NCI-H146 treated with DMSO at 0.1 percent for 48 hours (cell line): ENCODE results near the gene NBEA.
"Not testable (repeated sequence)": the region's sequence is repeated elsewhere in the genome, so short reads cannot be mapped to it uniquely, and the experiment has no call there.

ENCODE experiments used
- DNase-seq: peaks from one replicate; lab custom pipeline; 2025; ENCODE audit not compliant: unreplicated experiment; lab: John Stamatoyannopoulos, UW

The NBEA gene, protein sequence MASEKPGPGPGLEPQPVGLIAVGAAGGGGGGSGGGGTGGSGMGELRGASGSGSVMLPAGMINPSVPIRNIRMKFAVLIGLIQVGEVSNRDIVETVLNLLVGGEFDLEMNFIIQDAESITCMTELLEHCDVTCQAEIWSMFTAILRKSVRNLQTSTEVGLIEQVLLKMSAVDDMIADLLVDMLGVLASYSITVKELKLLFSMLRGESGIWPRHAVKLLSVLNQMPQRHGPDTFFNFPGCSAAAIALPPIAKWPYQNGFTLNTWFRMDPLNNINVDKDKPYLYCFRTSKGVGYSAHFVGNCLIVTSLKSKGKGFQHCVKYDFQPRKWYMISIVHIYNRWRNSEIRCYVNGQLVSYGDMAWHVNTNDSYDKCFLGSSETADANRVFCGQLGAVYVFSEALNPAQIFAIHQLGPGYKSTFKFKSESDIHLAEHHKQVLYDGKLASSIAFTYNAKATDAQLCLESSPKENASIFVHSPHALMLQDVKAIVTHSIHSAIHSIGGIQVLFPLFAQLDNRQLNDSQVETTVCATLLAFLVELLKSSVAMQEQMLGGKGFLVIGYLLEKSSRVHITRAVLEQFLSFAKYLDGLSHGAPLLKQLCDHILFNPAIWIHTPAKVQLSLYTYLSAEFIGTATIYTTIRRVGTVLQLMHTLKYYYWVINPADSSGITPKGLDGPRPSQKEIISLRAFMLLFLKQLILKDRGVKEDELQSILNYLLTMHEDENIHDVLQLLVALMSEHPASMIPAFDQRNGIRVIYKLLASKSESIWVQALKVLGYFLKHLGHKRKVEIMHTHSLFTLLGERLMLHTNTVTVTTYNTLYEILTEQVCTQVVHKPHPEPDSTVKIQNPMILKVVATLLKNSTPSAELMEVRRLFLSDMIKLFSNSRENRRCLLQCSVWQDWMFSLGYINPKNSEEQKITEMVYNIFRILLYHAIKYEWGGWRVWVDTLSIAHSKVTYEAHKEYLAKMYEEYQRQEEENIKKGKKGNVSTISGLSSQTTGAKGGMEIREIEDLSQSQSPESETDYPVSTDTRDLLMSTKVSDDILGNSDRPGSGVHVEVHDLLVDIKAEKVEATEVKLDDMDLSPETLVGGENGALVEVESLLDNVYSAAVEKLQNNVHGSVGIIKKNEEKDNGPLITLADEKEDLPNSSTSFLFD (N-terminal part only)

DNA sequence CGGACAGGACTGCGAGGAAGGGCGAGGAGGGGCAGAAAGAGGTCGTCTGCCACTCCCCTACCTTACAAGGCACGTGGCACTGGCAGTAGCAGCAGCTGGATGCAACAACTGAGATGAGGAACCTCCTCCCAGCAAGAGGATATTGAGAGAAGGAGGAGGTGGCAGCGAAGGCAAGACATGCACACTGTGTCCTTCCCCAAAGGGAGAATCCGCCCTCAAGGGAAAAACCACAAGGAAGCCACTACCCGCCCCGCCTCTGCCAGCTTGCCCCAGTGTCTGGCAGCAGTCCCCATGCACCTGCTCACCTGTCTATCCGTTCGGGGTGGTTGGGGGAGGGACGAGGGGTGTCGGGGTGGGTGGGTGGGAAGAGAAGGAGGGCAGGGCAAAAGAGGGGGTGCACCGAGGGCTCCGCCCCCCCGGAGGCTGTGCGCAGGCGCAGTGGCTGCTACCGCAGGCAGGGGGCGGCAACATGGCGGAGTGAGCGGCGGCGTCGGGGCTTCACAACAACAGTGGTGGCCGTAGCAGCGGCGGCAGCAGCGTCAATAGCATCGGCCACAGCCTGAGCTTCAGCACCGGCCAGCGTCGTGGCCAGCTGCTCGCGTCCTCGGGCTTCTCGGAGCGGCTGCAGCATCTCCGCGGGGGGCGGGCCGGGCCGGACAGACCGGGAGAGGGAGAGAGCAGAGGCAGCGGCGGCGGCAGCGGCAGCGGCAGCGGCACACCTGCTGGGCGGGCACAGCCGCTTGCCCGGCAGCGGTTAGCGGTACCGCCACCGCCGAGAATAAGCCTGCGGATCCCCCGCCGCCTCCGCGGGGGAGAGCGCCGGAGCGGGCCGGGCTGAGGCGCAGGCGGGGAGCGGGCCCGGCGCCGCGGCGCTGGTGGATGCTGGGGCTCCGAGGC, at the start of gene NBEA:
Gene NBEA, plus strand, starts transcription at position 436 of the 897 bp plus-strand sequence. CDS start 551 bp downstream, outside the sequence.
- DNase-seq = peak; percentile 93

DNA sequence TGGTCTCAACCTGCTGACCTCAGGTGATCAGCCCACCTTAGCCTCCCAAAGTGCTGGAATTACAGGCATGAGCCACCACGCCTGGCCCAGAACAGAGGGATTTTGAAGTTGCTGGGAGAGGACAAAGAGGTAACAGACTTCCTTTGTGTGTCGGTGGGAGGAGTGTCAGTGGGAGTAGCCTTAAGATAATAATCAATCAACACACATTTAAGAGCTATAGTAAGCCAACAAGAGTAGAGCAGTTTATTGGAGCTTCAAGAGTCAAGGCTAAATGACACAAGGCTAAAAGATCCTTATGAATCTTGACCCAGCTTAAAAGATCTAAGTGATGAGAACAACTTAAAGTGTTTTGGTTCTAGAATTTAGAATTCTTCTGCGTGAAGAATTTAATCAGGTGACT, 47.3 kb upstream of the NBEA start:
- DNase-seq = no peak

DNA sequence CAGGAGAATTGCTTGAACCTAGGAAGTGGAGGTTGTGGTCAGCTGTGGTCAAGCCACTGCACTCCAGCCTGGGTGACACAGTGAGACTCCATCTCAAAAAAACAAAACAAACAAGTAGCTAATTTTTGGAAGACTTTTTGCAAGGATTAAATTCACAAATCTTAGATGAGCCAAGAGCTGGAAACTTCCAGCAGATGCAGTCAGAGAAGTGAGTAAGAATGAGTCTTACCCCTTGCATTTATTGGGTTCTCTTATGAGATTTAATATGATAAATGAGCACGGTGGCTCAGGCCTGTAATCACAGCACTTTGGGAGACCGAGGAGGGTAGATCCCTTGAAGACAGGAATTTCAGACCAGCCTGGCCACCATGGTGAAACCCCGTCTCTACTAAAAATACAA, 44.9 kb upstream of the NBEA start:
- DNase-seq = no peak

DNA sequence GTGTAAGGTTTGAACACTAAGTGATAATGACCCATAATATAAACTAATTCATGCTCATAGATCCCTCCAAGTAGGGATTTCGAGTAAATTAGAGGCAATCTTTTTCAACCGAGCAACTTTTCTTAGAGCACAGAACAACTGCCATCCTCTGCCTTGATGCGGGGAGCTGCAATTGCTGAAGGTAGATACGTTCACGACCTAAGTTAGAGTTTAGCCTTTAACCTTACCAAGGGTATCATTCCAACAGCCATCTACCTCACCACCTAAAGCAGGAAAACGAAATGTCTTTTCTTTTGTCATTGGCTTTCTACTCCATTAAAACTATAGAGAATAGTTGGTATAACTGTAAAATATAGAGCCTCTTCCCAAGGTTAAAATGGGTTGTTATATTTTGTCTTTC, 42.2 kb upstream of the NBEA start:
- no peak for DNase-seq

DNA sequence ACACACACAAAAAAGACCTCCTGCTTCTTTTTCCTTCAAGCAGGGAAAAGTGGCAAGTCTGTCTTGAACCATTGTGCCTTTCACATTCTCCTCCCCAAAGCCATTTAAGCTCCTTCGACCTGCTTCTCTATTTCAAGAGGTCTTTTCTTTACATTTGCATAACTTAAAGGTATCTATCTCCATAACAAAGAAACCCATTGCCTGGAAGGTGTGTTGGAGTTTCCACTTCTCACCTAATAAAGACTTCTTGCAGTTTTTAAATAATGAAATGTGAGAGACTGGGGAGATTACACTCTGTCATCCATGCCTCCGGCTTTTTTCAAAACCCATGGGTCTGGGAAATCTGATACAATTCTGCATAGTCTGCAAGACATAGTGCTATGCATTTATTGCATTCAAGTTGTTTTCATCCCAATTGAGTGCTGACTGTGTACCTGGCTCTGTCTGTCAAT, 41.8 kb upstream of the NBEA start:
- no peak for DNase-seq

DNA sequence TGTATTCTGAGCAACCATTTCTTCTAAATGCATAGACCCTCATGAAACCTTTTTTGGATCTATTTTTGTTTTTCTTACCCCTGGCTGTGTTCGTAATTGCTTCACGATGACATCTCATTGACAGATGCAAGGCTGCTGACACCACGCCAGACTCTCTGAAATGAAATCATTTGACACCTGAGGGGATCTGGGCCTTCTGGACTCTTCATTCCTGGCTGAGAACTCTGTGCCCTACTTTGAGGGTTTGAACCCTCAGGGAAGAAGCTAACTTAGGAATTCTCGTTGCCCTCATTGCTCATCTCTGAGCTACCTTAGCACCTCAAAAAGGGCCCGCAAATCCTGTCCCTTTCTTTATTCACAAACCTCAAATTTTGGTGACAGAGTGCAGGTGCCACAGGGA, 40.5 kb upstream of the NBEA start:
- no peak for DNase-seq

DNA sequence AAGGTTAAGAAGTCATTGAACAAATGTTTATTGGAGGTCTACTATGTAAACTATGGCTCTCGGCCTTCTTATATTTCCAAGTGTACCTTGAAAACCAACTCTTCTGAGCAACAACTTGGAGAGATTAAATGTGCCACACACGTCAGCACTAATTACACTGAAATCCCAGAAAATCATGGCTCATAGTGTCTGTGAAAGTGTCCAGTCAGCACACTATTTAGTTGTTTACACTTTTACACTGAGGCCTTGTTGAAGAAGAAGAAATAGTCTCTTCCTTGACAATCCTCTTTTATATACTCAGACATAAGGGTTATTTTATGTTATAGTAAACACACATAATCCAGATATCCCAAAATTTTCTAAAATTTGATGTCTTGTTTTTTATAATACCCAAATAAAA, 30.9 kb upstream of the NBEA start:
- DNase-seq = no peak

DNA sequence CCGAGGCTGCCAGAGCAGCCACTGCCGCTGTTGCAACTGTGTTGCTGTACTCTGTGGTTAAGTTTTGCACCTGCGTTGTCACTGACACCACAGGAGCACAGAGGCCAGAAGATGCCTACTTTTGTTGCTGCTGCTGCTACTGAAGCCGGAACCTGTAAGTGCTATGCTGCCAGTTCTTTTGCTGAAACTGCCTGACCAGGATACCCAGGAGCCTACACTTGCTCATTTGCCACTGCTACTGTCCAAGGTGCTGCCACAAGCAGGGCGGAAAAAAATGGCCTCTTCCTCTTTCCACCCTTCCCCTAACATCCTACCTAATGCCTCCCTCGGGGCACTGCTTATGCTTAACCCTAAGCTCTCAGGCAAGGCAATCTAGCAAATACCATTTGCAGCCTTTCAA, 29.0 kb upstream of the NBEA start:
- no peak for DNase-seq

DNA sequence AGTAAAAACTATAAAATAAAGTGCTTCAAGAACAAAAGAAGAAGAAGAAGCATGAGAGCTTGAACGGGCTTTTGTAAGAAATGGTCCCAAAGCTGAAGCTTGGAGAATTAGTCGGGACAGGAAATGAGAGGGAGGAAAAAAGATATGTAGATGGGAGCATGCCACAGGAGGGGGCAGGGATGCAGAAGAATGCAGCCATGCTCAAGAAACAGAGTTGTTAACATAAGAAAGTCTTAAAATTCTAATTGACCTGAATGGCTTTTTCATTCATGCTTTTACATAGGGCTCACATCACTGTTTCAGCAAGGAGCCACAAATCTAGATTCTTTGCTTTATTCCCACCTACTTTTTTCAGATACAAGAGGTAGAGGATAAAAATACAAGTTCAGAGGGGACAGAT, 27.7 kb upstream of the NBEA start:
- DNase-seq = no peak

DNA sequence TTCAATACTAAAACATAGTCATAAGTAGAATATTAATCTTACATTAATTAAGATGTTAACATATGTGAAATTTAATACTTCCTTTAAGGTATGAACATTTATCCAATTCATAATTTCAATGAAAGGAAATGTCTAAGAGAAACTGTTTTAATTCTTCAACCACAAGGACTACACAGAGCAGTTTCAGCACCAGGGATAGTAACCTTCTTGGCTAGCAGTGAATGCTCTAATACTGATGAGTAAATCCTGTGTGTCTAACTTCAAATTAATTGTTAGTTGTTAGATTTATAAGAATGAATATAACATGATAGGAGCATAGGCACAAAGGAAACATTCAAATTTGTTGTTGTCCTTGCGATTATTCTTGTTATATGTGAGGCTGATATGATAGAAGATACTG, 15.6 kb upstream of the NBEA start:
- DNase-seq = no peak

DNA sequence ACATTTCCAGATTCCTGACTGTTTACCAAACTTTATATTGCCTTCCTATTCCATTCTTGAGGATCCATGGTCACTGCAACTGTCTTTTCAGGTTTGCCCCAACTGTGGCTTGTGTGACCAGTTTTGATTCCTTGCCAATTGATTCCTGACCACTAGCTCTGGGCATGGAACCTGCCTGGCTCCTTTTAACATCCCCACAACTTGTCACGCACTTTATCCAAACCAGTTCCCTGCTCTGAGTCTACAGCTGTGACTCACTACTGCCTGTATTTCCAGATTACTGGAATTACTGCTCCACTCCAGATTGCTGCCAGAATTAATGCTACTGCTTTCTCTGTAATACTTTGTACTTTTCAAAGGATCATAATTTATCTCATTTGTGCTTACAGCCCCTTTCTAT, 13.4 kb upstream of the NBEA start:
- not testable (repeated sequence) for DNase-seq

DNA sequence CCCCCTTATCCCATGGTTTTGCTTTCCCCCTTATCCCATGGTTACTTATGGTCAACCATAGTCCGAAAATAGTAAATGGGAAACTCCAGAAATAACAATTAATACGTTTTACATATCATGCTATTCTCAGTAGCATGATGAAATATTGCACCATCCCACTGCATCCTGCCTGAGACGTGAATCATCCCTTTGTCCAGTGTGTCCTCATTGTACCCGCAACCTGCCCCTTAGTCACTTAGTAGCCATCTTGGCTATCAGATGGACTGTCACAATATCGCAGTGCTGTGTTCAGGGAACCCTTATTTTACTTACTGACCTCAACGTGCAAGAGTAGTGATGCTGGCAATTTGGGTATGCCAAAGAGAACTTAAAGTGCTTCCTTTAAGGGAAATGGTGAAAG, 10.5 kb upstream of the NBEA start:
- DNase-seq = no peak

DNA sequence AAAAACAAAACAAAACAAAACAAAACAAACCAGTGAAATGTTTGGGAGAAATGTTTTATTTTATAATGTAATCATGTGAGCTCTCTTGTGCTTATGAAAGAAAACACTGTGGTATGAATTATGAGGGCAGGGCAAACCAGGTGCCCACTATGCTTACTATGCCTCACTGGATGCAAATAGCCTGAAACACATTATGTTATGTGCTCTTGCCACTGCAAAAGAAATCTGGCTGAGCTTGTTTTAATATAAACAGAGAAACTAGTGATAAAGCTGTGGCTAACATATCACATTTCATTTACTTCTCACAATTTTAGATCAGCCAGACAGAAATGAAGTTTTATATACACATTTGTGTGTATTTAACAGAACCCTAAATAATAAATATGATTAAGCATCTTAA, 8.7 kb upstream of the NBEA start:
- DNase-seq = no peak

DNA sequence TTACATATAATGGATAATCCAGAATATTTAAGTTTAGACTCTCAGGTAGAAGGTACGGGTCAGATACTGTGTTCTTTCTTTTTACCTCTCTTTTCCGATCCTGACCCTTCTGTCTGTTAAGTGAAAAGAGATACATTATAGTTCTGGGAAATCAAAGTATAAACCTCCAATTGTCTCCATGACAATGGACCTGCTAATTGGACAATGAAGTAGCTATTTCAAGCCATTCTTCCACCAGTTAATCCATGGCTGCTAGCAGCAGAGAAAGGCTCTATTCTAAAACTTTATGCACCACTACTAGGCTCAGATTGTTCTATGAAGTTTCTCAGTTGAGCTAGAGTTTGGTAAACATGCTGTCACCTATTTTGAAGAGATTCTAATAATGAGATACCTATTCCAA, 8.3 kb upstream of the NBEA start:
- DNase-seq = no peak

DNA sequence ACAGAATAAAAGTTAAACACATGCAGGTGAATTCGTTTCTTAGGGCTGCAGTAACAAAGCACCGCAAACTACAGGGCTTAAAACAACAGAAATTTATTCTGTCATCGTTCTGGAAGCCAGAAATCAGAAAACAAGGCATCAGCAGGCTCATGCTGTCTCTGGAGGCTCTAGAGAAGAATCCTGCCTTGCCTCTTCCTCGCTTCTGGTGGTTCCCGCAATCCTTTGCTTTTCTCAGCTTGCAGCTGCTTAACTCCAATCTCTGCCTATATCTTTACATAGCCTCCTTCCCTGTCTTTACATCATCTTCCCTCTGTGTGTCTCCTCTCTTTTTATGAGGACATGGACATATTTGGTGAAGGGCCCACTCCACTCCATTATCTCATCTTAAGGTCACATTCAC, 6.2 kb upstream of the NBEA start:
- DNase-seq = no peak

DNA sequence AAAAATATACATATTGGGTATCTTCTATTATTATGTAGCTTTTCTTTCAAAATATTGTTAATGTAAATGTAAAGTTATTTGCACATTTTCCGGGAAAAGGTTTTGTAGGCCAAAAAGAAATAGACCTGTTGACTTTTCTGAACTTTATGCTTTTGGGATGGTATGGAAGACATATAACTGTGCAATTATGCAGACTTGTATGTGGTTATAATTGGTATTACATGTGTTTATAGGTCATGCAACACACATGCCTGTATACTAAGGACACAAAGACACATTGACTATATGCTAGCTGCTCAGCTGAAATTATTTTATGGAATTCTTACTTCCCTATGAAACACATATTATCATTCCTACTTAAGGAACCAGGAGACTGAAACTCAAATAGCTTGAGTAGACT, 2.3 kb upstream of the NBEA start:
- no peak for DNase-seq

DNA sequence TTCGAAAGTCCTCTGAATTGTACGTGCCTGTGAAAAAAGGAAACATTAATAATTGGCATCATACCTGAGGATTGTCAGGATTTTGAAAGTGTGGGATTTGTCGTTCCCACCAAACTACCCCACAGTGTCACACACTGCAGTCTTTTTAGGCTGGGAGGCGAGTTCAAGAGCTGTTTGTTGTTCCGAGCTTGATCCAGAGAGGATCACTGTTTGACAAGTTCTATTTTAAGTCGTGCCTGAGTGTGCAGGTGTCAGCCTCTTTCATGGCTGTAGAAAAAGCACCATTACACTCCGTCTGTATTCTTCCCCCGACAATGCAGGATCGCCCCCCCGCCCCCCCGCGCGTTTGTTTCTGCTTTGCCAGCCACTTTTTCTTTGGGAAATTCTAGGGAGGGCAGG, 635 bp upstream of the NBEA start:
- DNase-seq = no peak

DNA sequence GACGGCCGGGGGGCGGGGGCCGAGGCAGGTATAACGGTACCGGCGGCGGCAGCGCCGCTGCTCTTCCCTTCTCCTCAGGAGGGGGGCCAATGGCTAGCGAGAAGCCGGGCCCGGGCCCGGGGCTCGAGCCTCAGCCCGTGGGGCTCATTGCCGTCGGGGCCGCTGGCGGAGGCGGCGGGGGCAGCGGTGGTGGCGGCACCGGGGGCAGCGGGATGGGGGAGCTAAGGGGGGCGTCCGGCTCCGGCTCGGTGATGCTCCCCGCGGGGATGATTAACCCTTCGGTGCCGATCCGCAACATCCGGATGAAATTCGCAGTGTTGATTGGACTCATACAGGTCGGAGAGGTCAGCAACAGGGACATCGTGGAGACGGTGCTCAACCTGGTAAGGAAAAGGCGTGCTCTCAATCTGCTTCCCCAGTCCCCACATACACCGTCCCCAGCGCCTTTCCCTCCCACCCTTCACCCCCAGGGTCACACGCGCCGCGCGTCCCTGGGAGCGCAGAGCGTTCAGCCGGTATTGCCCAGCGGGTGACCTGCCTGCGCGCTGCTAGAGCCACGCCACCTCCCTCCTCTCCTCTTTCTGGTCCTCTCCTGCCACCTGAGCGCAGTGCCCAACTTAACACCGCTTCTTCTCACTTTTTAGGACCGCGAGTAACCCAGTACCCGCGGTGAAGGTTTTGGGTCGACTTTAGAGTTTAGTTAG, 814 bp downstream of the NBEA start:
- peak; percentile 65 for DNase-seq

DNA sequence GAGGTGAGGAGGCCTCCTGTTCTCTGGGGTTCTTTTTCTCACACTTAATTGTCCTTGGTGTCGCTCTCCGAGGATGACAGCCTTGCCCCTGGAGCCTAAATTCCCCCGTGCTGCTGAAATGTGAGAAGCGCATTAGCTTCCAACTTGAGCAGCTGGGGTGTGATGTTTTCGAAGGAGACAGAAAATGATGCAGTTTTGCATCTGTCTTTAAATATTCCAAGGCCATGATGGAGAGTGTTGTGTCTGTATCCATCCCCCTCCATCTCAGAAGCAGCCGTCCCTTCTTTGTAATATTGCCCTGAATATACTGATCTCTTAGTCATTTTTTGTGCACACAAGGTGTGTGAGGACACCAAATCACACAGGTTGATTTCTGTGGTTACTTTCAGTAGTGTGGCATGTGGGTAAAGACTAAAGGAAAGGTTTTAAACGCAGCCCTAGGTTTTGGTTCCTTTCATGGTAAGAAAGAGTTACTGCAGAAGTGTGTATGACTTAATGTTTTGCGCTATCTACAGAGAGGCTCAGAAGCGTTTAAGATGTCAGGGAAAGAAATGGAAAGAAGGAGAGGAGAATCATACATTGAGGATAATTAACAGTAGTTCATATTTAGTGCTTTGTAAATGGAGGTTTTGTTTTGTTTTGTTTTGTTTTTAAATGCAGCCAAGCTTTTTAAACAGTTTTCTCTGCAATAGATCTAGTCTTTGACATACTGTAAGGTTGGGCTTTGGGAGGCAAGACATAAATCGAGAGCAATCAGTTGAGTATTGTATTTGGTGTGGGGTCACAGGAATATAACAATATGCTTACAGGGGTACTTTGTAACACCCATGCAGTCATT, 1.6 kb downstream of the NBEA start:
- no peak for DNase-seq
